ENCODE results near the gene ANO6. TPM values are rescaled to one million over a fixed set of nuclear protein-coding genes. Genes with fewer than 3 reads are reported as not detected.
"Not testable (repeated sequence)": the region's sequence is repeated elsewhere in the genome, so short reads cannot be mapped to it uniquely, and the experiment has no call there.

ANO6 gene
- total and polyA plus RNA-seq, 4 donors = 18.6 to 52.3 (median 29.1) TPM

DNA sequence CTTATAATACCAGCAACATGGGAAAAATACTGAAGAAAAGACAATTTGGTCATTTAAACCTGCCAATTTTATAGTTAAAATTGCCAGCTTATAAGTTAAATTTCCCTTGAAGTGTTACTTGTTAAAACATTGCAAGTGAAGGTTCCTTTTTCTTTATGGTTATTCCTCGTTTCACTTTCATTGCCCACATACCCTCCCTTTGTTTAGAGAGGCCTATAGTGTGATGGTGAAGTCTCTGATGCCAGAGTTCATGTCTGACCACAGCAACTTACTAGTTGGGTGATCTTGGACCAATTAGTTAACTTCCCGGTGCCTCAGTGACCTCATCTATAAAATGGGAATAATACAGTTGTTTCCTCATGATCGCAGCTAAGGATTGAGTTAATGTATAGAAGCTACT is 173.5 kb downstream of the ANO6 start (continued):
- TF ChIP-seq, protein P1, sequence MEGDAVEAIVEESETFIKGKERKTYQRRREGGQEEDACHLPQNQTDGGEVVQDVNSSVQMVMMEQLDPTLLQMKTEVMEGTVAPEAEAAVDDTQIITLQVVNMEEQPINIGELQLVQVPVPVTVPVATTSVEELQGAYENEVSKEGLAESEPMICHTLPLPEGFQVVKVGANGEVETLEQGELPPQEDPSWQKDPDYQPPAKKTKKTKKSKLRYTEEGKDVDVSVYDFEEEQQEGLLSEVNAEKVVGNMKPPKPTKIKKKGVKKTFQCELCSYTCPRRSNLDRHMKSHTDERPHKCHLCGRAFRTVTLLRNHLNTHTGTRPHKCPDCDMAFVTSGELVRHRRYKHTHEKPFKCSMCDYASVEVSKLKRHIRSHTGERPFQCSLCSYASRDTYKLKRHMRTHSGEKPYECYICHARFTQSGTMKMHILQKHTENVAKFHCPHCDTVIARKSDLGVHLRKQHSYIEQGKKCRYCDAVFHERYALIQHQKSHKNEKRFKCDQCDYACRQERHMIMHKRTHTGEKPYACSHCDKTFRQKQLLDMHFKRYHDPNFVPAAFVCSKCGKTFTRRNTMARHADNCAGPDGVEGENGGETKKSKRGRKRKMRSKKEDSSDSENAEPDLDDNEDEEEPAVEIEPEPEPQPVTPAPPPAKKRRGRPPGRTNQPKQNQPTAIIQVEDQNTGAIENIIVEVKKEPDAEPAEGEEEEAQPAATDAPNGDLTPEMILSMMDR (IDR thresholded peaks at IDR 0.05; ENCODE audit: low read depth, low read length, missing input control) = no peak
- no peak for TF ChIP-seq EGR1 (IDR thresholded peaks at IDR 0.05; ENCODE audit: low read depth in 2 of 2)
- TF ChIP-seq TAF1 (conservative IDR thresholded peaks at IDR 0.05) = no peak
- TF ChIP-seq YY1 (IDR thresholded peaks at IDR 0.05) = no peak
- TF ChIP-seq, protein P2, sequence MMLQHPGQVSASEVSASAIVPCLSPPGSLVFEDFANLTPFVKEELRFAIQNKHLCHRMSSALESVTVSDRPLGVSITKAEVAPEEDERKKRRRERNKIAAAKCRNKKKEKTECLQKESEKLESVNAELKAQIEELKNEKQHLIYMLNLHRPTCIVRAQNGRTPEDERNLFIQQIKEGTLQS (IDR thresholded peaks at IDR 0.05) = no peak
- no peak for TF ChIP-seq HNF4A (conservative IDR thresholded peaks at IDR 0.05)
- TF ChIP-seq, protein P3, sequence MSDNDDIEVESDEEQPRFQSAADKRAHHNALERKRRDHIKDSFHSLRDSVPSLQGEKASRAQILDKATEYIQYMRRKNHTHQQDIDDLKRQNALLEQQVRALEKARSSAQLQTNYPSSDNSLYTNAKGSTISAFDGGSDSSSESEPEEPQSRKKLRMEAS (IDR thresholded peaks at IDR 0.05) = no peak
- TF ChIP-seq RAD21 (IDR thresholded peaks at IDR 0.05) = no peak
- TF ChIP-seq RXRA (IDR thresholded peaks at IDR 0.05) = no peak

DNA sequence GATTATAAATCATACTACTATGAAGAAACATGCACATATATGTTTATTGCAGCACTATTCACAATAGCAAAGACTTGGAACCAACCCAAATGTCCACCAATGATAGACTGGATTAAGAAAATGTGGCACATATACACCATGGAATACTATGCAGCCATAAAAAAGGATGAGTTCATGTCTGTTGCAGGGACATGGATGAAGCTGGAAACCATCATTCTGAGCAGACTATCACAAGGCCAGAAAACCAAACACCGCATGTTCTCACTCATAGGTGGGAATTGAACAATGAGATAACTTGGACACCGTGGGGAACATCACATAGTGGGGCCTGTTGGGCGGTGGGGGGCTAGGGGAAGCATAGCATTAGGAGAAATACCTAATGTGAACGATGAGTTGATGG is 181.6 kb downstream of the ANO6 start:
- not testable (repeated sequence) for H3K9me3 ChIP-seq (ENCODE audit: control insufficient read depth in 4 of 4, low read length in 3 of 4); H3K27ac ChIP-seq (ENCODE audit: low read depth in 1 of 2, low read length in 2 of 2); H3K9ac ChIP-seq (ENCODE audit: low read depth in 1 of 2, low read length in 2 of 2); H3K4me1 ChIP-seq (ENCODE audit: control insufficient read depth in 4 of 4, insufficient read depth in 4 of 4, low read length in 3 of 4); H3K27me3 ChIP-seq (ENCODE audit: control insufficient read depth in 4 of 4, insufficient read depth in 4 of 4, low read length in 3 of 4); H3K4me3 ChIP-seq (ENCODE audit: low read depth in 1 of 3, low read length in 3 of 3); DNase-seq (ENCODE audit: low spot score)
- peaks cover 0 to 13% (median 4%) of the 10 kb centered on the region in 4 donors for H3K36me3 ChIP-seq (ENCODE audit: control insufficient read depth in 4 of 4, insufficient read depth in 3 of 4, low read depth in 1 of 4, low read length in 3 of 4)
- WGBS = 97% methylated on average over 4 of the region's 4 CpGs

DNA sequence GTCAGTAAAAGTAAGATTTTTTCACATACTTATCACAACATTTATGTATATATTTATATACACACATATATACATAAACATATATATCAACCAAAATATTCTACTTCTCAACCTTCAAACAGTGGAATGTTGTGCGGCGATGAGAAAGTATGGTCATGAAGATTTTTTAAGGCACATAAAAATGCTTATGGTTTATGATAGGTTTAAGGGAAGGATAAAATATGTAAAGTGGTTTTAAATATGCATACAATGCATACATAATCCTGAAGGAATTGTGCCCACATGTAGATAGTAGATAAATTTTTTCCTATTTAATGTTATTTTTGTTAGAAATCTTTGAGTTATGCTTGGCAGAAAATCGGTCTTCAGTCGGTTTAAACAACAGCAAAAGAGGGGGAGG is 182.7 kb downstream of the ANO6 start:
- WGBS = 94% methylated on average over 4 of the region's 4 CpGs
- Histone ChIP-seq H3K4me3 (ENCODE audit: low read depth in 1 of 3, low read length in 3 of 3) (no peak overlapping the region), H3K4me1 (ENCODE audit: control insufficient read depth in 4 of 4, insufficient read depth in 4 of 4, low read length in 3 of 4) (no peaks in the 10 kb centered on the region), H3K27ac (ENCODE audit: low read depth in 1 of 2, low read length in 2 of 2) (no peak overlapping the region), H3K9ac (ENCODE audit: low read depth in 1 of 2, low read length in 2 of 2) (no peak overlapping the region), H3K9me3 (ENCODE audit: control insufficient read depth in 4 of 4, low read length in 3 of 4) (no peaks in the 10 kb centered on the region), H3K27me3 (ENCODE audit: control insufficient read depth in 4 of 4, insufficient read depth in 4 of 4, low read length in 3 of 4) (no peaks in the 10 kb centered on the region), H3K36me3 (ENCODE audit: control insufficient read depth in 4 of 4, insufficient read depth in 3 of 4, low read depth in 1 of 4, low read length in 3 of 4) (peaks cover 0 to 17% (median 8%) of the 10 kb centered on the region in 4 donors)
- TF ChIP-seq RXRA (IDR thresholded peaks at IDR 0.05) (no peak), GABPA (IDR thresholded peaks at IDR 0.05 in 1 of 2, conservative IDR thresholded peaks at IDR 0.05 in 1 of 2) (no peak), SP1 (IDR thresholded peaks at IDR 0.05) (no peak), YY1 (IDR thresholded peaks at IDR 0.05) (no peak), FOXA2 (IDR thresholded peaks at IDR 0.05) (no peak), HNF4G (IDR thresholded peaks at IDR 0.05) (no peak), NR2F2 (IDR thresholded peaks at IDR 0.05) (no peak), EGR1 (IDR thresholded peaks at IDR 0.05; ENCODE audit: low read depth in 2 of 2) (no peak)
- TF ChIP-seq, protein P3 (IDR thresholded peaks at IDR 0.05) = no peak
- DNase-seq (ENCODE audit: low spot score) = no peak

DNA sequence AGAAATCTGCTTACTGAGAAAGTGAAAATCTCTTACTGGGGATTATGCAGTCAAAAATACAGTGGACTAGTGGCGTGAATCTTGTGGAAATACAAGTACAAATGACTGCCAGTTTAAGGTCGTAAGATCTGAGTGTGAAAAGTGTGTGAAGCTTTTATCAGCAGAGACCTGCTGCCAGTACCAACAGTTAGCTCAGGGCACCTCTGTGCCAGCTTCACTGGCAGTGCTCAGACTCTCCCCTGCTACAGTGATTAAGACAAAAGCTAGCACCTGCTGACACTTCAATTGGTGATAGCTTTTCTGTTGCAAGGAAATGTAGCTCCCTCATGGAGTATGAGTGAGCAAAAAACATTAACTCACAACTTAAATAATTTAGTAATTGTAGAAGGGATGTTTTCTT is 185.1 kb downstream of the ANO6 start:
- TF ChIP-seq GABPA (IDR thresholded peaks at IDR 0.05 in 1 of 2, conservative IDR thresholded peaks at IDR 0.05 in 1 of 2) = no peak
- TF ChIP-seq, protein P4, sequence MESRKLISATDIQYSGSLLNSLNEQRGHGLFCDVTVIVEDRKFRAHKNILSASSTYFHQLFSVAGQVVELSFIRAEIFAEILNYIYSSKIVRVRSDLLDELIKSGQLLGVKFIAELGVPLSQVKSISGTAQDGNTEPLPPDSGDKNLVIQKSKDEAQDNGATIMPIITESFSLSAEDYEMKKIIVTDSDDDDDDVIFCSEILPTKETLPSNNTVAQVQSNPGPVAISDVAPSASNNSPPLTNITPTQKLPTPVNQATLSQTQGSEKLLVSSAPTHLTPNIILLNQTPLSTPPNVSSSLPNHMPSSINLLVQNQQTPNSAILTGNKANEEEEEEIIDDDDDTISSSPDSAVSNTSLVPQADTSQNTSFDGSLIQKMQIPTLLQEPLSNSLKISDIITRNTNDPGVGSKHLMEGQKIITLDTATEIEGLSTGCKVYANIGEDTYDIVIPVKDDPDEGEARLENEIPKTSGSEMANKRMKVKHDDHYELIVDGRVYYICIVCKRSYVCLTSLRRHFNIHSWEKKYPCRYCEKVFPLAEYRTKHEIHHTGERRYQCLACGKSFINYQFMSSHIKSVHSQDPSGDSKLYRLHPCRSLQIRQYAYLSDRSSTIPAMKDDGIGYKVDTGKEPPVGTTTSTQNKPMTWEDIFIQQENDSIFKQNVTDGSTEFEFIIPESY (IDR thresholded peaks at IDR 0.05) = no peak
- TF ChIP-seq RXRA (IDR thresholded peaks at IDR 0.05) = no peak
- TF ChIP-seq YY1 (IDR thresholded peaks at IDR 0.05) = no peak
- no peak for TF ChIP-seq SP1 (IDR thresholded peaks at IDR 0.05)
- TF ChIP-seq NR2F2 (IDR thresholded peaks at IDR 0.05) = no peak
- DNase-seq (ENCODE audit: low spot score) = no peak
- Histone ChIP-seq H3K27me3 (ENCODE audit: control insufficient read depth in 4 of 4, insufficient read depth in 4 of 4, low read length in 3 of 4) (no peaks in the 10 kb centered on the region), H3K9ac (ENCODE audit: low read depth in 1 of 2, low read length in 2 of 2) (no peak overlapping the region), H3K9me3 (ENCODE audit: control insufficient read depth in 4 of 4, low read length in 3 of 4) (no peaks in the 10 kb centered on the region), H3K4me3 (ENCODE audit: low read depth in 1 of 3, low read length in 3 of 3) (no peak overlapping the region), H3K4me1 (ENCODE audit: control insufficient read depth in 4 of 4, insufficient read depth in 4 of 4, low read length in 3 of 4) (peaks cover 0 to 4% (median 1%) of the 10 kb centered on the region in 4 donors), H3K27ac (ENCODE audit: low read depth in 1 of 2, low read length in 2 of 2) (no peak overlapping the region), H3K36me3 (ENCODE audit: control insufficient read depth in 4 of 4, insufficient read depth in 3 of 4, low read depth in 1 of 4, low read length in 3 of 4) (peaks cover 0 to 19% (median 10%) of the 10 kb centered on the region in 4 donors)
- 60% methylated on average over 2 of the region's 2 CpGs for WGBS

Data from liver (tissue), 9 donors.